ENCODE data around the gene FBLN2. TPM values are rescaled to one million over a fixed set of nuclear protein-coding genes. Genes with fewer than 3 reads are reported as not detected.

Gene FBLN2
- total and polyA plus RNA-seq, 2 of the 13 experiments (the other 11 are each of a cell fraction or from before 2014, with no cell fraction given): not detected

DNA sequence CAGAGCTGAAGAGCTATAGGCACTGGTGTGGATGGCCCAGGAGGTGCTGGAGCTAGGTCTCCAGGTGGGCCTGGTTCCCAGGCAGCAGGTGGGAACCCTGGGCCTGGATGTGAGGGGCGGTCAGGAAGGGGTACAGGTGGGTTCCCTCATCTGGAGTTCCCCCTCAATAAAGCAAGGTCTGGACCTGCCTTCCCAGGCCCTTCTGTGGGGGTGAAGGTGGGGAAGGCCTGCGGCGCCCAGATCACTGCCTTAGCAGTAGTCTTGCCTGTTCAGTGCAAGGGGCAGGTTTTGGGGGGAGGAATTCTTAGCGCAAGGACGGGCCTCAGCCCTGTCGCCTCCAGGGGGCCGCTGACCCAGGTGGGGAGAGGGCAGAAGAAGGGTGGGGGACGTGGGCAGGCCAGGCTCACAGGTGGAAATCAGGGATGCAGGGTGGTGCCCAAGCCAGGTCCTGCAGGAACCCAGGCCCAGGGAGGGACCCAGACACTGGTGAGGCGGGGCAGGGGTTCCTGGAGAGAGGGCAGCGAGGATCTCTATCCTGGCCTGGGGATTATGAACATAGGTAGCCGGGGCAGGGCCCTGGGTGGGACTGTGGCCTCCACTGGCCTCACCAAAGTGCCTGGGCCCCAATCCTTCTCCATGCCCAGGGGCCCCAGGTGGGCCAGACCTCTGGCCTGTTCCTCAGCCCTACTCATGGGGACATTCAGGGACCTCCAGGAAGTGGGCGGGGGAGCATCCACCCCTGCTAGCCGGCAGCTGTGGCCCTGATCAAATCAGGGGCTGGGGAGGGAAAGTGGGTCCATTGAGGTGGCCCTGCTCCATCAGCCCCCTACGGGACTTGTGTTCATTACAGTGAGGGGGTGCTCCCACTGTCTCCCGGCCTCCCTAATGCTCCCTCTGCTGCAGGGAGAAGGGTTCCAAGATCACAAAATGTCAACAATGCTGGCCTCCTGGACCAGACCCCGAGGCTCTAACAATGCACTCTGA lies 43.5 kb upstream of the FBLN2 start:
- DNase-seq (ENCODE audit: low spot score): no peak
- intact Hi-C loops (cut with micrococcal nuclease; ENCODE audit: unreplicated experiment) (no loop called here), in situ Hi-C loops (cut with HindIII; ENCODE audit: extremely low pct_ligation_motif_present, low pct_unique_long_range_greater_than_20kb) (no loop called here)
- Histone ChIP-seq H3K27me3 (ENCODE audit: control insufficient read depth in 1 of 2, insufficient read depth in 2 of 2, low read length in 2 of 2) (peaks cover 0 to 3% of the 10 kb centered on the region in 2 experiments; a peak in 1 of 5 replicates), H4K20me1 (ENCODE audit: insufficient read depth, low read length) (peaks cover 3% of the 10 kb centered on the region; the same call in 1 of the 2 replicates), H3K4me2 (ENCODE audit: low read depth, low read length) (no peak overlapping the region), H3K36me3 (replicated peaks in 1 of 2; ENCODE audit: control insufficient read depth in 1 of 2, insufficient read depth in 2 of 2, low read length in 2 of 2) (peaks cover 2 to 7% of the 10 kb centered on the region in 2 experiments; a peak in 1 of 5 replicates), H3K4me1 (ENCODE audit: insufficient read depth, low read length) (peaks cover 17% of the 10 kb centered on the region), H3K9me3 (ENCODE audit: low read length) (no peaks in the 10 kb centered on the region), H2AFZ (ENCODE audit: low read length) (no peak overlapping the region), H3K9ac (ENCODE audit: insufficient read depth, low read depth, low read length) (no peak overlapping the region), H3K4me3 (replicated peaks in 1 of 3; ENCODE audit: insufficient read depth in 1 of 3, low read depth in 2 of 3, low read length in 3 of 3) (no peak overlapping the region), H3K79me2 (ENCODE audit: insufficient read depth, low read length) (no peaks in the 10 kb centered on the region), H3K27ac (ENCODE audit: extremely low read length, insufficient read depth, low read length) (no peak overlapping the region)
- WGBS (ENCODE audit: low lambda C conversion rate): 77% methylated on average over 9 of the region's 16 CpGs
- TSS peak; percentile 43 for BruUV-seq (replicated peaks)
- ChIA-PET POLR2A (no interaction called here), CTCF (ENCODE audit: low intra/inter-chr PET ratio, low total read pairs) (no interaction called here)
- FAIRE-seq: no peak
- TF ChIP-seq ZC3H4 (CRISPR knock-in tag; IDR thresholded peaks at IDR 0.05; ENCODE audit: borderline replicate concordance) (no peak), ZNF777 (CRISPR knock-in tag; IDR thresholded peaks at IDR 0.05) (no peak), AGO2 (optimal IDR thresholded peaks at IDR 0.05; ENCODE audit: low read depth, low read length) (peak; percentile 18), ZNF841 (CRISPR knock-in tag; IDR thresholded peaks at IDR 0.05; ENCODE audit: borderline replicate concordance) (no peak), HNRNPH1 (optimal IDR thresholded peaks at IDR 0.05; ENCODE audit: low read depth, low read length) (no peak), FOXA3 (CRISPR knock-in tag; IDR thresholded peaks at IDR 0.05) (no peak)
- ATAC-seq: no peak

DNA sequence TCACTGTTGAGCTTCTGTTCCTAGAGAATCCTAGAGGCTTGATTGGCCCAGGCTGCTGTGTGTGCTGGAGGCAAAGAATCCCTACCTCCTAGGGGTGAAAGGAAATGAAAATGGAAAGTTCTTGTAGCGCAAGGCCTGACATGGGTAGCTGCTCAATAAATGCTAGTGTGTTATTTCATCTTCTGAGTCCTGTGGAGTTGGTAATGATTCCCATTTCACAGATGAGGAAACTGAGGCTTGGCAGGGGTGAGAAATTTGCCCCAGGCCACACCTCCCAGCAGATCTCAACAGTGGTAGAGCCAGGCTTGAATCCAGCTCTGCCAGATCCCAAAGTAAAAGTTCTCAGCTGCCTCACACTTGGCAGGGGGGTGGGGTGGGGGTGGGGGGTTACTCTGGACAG lies 42.7 kb upstream of the FBLN2 start:
- peaks cover 2 to 7% of the 10 kb centered on the region in 2 experiments; a peak in 1 of 5 replicates for H3K36me3 ChIP-seq (replicated peaks in 1 of 2; ENCODE audit: control insufficient read depth in 1 of 2, insufficient read depth in 2 of 2, low read length in 2 of 2)
- ATAC-seq (no peak), DNase-seq (ENCODE audit: low spot score) (no peak), FAIRE-seq (no peak)
- no peaks in the 10 kb centered on the region for H3K9me3 ChIP-seq (ENCODE audit: low read length)
- POLR2A ChIA-PET: no interaction called here
- no TSS peak for BruUV-seq (replicated peaks)
- no peak overlapping the region for H3K27ac ChIP-seq (ENCODE audit: extremely low read length, insufficient read depth, low read length)
- peaks cover 17% of the 10 kb centered on the region for H3K4me1 ChIP-seq (ENCODE audit: insufficient read depth, low read length)
- H3K4me2 ChIP-seq (ENCODE audit: low read depth, low read length): no peak overlapping the region
- no peak overlapping the region for H3K4me3 ChIP-seq (replicated peaks in 1 of 3; ENCODE audit: insufficient read depth in 1 of 3, low read depth in 2 of 3, low read length in 3 of 3)
- in situ Hi-C loops (cut with HindIII; ENCODE audit: extremely low pct_ligation_motif_present, low pct_unique_long_range_greater_than_20kb): no loop called here
- no peak overlapping the region for H3K9ac ChIP-seq (ENCODE audit: insufficient read depth, low read depth, low read length)
- no peaks in the 10 kb centered on the region for H3K79me2 ChIP-seq (ENCODE audit: insufficient read depth, low read length)
- no peak overlapping the region for H2AFZ ChIP-seq (ENCODE audit: low read length)
- whole genome bisulfite sequencing (ENCODE audit: low lambda C conversion rate): 100% methylated on average over 1 of the region's 1 CpG
- intact Hi-C loops (cut with micrococcal nuclease; ENCODE audit: unreplicated experiment): no loop called here
- peaks cover 0 to 7% of the 10 kb centered on the region in 2 experiments; a peak in 1 of 5 replicates for H3K27me3 ChIP-seq (ENCODE audit: control insufficient read depth in 1 of 2, insufficient read depth in 2 of 2, low read length in 2 of 2)
- H4K20me1 ChIP-seq (ENCODE audit: insufficient read depth, low read length): peaks cover 3% of the 10 kb centered on the region; the same call in 1 of the 2 replicates
- TF ChIP-seq ZNF569 (CRISPR knock-in tag; IDR thresholded peaks at IDR 0.05; ENCODE audit: borderline replicate concordance) (no peak), ZNF629 (CRISPR knock-in tag; conservative IDR thresholded peaks at IDR 0.05) (peak; percentile 78)
- CTCF ChIA-PET (ENCODE audit: low intra/inter-chr PET ratio, low total read pairs): no interaction called here

Data from HepG2 (cell line).